BLaER1 treated with 17β-estradiol and CSF1 and Interleukin-3, amounts not matched to agents 10 nM and 100 nM (cell line): ENCODE results near the gene RPL37A.
A peak's percentile ranks its signal among the peaks of the same experiment; 100 is the strongest.
"Not testable (repeated sequence)": the region's sequence is repeated elsewhere in the genome, so short reads cannot be mapped to it uniquely, and the experiment has no call there.

Experiments used
- H3K27ac ChIP-seq, 11 experiments: shearing (Covaris generic); formaldehyde crosslinking; 2 replicates each; pipeline ENCODE4 v1.8.1; 2022
- H3K27me3 ChIP-seq, 11 experiments: shearing (Covaris generic); formaldehyde crosslinking; 2 replicates each; pipeline ENCODE4 v1.8.1; 2022
- H3K36me3 ChIP-seq, 11 experiments: shearing (Covaris generic); formaldehyde crosslinking; 2 replicates each; pipeline ENCODE4 v1.8.1; 2022
- H3K4me1 ChIP-seq, 10 experiments: shearing (Covaris generic); formaldehyde crosslinking; 2 replicates each; pipeline ENCODE4 v1.8.1; 2022
- H3K4me2 ChIP-seq, 11 experiments: shearing (Covaris generic); formaldehyde crosslinking; 2 replicates each; pipeline ENCODE4 v1.8.1; 2022
- H3K4me3 ChIP-seq, 10 experiments: shearing (Covaris generic); formaldehyde crosslinking; 2 replicates each; pipeline ENCODE4 v1.8.1; 2022
- H3K9ac ChIP-seq, 11 experiments: shearing (Covaris generic); formaldehyde crosslinking; 2 replicates each; pipeline ENCODE4 v1.8.1; 2022
- H3K9me3 ChIP-seq, 11 experiments: shearing (Covaris generic); formaldehyde crosslinking; replicated peaks in 1 of 11; 2 replicates each; pipeline ENCODE4 v1.8.1; 2022
- H4K20me1 ChIP-seq, 11 experiments: shearing (Covaris generic); formaldehyde crosslinking; 2 replicates each; pipeline ENCODE4 v1.8.1; 2022
- Cebpa-rat ChIP-seq, 11 experiments: shearing (Covaris generic); IDR thresholded peaks; 2 replicates each; pipeline ENCODE4 v1.8.1; 2022

RPL37A gene

DNA sequence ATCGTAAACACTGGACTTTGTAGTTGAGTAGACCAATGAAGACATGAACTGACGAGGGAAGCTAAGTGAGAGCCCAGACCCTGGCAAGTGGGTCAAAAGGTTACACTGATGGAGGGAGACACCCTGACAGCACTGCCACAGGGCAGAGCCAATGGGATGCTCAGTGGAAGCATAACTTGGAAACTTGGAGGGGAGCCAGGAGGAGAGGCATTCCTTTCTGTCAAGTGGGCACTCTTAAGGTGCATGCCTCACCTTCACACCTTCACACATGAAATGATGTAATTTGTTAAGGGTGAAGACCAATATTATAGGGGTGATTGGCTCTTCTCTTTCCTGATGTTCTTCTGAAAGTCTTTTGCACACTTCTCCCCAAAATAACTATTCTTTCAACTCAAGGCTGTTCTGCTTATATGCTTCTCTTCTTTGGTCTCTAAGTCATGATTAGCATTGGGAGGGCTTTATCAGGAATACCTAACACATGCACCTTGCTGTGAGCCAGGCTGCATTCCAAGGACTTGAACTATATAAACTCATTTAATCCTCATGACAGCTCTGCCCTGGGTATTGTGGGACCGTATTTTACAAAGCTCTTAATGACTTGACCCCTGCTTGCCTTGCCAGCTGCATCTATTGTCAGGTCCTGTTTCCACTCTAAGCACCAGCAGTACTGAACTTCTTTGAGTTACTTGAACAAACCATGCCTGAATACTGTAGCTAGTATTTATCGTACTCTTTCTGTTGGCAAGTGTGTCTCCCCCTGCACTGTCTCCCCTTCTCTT lies 19.0 kb downstream of the RPL37A start:
- H3K9ac ChIP-seq, result no peak overlapping the region; a peak in 1 of 22 replicates
- H3K36me3 ChIP-seq, result peaks cover 0 to 22% (median 8%) of the 10 kb centered on the region in 11 experiments; a peak in 14 of 22 replicates
- no peaks in the 10 kb centered on the region for H3K9me3 ChIP-seq
- peaks cover 0 to 14% (median 0%) of the 10 kb centered on the region in 10 experiments; a peak in 5 of 20 replicates for H3K4me1 ChIP-seq
- no peak overlapping the region for H3K4me2 ChIP-seq
- H4K20me1 ChIP-seq, result peaks cover 0 to 14% (median 6%) of the 10 kb centered on the region in 11 experiments; a peak in 10 of 22 replicates
- TF ChIP-seq Cebpa-rat (IDR thresholded peaks at IDR 0.05), result no peak
- no peaks in the 10 kb centered on the region for H3K27me3 ChIP-seq
- H3K27ac ChIP-seq, result no peak overlapping the region
- no peak overlapping the region for H3K4me3 ChIP-seq

DNA sequence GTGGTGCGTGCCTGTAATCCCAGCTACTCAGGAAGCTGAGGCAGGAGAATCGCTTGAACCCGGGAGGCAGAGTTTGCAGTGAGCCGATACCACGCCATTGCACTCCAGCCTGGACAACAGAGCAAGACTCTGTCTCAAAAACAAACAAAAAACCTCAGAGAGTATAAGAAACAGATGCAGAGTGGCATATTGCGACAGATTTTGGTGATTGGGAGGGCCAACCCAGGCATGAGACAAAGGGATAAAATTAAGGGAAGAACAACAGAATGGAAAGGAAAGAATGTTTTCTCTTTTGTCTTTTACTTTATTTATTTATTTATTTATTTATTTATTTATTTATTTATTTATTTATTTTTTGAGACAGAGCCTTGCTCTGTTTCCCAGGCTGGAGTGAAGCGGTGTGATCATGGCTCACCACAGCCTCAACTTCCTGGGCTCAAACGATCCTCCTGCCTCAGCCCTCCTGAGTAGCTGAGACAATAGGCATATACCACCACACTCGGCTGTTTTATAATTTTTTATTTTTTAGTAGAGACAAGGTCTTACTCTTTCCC lies 20.0 kb downstream of the RPL37A start:
- H3K9me3 ChIP-seq, H3K4me3 ChIP-seq, H3K9ac ChIP-seq, H4K20me1 ChIP-seq, H3K27me3 ChIP-seq, H3K27ac ChIP-seq: not testable (repeated sequence)
- Histone ChIP-seq H3K36me3 (peaks cover 0 to 22% (median 8%) of the 10 kb centered on the region in 11 experiments; a peak in 14 of 22 replicates), H3K4me2 (peak overlapping the region in 2 of 11 experiments; percentile 2 to 21; a peak in 2 of 22 replicates), H3K4me1 (peaks cover 0 to 14% (median 0%) of the 10 kb centered on the region in 10 experiments; a peak in 5 of 20 replicates)
- 0 out of 22 replicates have a peak, but pooled peaks of 1 of the 11 experiments have one; percentile 8 for TF ChIP-seq Cebpa-rat (IDR thresholded peaks at IDR 0.05)

DNA sequence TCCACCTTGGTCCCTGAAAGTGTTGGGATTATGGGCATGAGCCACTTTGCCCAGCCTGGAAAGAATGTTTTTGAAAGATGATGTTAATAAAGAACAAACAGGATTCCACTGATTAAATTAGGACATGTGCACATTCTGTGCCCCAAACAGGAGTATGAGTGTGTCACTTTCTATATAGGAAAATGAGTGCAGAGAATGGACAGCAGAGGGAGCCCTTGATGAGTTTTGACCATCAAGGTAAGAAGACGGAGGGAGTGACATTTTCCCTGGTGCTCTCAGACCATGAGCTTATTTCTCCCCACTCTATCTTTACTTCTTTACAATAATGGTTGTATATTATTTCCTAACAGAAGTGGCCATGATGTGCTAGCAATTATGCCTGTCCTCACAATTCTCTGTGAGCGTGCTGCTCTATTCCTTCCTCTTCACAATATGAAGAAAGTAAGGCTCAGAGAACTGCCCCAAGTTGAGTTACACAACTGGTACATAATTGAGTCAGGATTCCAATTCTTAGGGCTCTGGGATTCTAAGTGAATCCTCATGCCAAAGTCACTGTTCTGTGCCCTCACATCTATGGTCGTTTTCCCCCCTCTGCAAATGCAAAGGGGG lies 20.6 kb downstream of the RPL37A start:
- H4K20me1 ChIP-seq, result peaks cover 0 to 8% (median 0%) of the 10 kb centered on the region in 11 experiments; a peak in 4 of 22 replicates
- peaks cover 0 to 14% (median 0%) of the 10 kb centered on the region in 10 experiments; a peak in 5 of 20 replicates for H3K4me1 ChIP-seq
- no peak overlapping the region for H3K4me3 ChIP-seq
- H3K36me3 ChIP-seq, result peaks cover 0 to 22% (median 8%) of the 10 kb centered on the region in 11 experiments; a peak in 14 of 22 replicates
- peak overlapping the region in 2 of 11 experiments; percentile 2 to 21; a peak in 3 of 22 replicates for H3K4me2 ChIP-seq
- H3K27me3 ChIP-seq, result no peaks in the 10 kb centered on the region
- no peak for TF ChIP-seq Cebpa-rat (IDR thresholded peaks at IDR 0.05)
- no peak overlapping the region for H3K9ac ChIP-seq
- H3K27ac ChIP-seq, result no peak overlapping the region
- peaks cover 0 to 8% (median 3%) of the 10 kb centered on the region in 11 experiments; a peak in 7 of 22 replicates for H3K9me3 ChIP-seq

DNA sequence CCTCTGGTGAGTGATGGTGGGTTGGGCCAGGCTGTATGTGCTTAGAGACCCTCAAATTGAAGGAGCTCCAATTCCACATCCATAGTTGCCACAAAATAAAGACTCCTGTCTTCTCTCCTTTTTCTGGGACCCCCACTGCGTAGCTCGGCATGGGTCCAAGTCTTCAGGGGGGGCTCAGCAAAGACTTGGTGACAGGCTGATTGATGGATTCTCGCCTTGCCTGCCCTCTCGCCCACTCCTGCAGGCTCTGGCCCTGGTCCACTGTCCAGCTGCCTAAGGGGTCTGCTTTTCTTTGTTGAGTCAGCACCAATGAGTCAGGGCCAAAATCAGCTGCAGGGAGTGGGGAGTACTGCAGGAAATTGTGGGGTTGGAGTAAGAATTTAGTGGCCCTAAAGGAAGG lies 21.5 kb downstream of the RPL37A start:
- peaks cover 0 to 22% (median 8%) of the 10 kb centered on the region in 11 experiments; a peak in 14 of 22 replicates for H3K36me3 ChIP-seq
- H4K20me1 ChIP-seq, result peaks cover 0 to 8% (median 0%) of the 10 kb centered on the region in 11 experiments; a peak in 4 of 22 replicates
- H3K4me3 ChIP-seq, result no peak overlapping the region
- 0 out of 22 replicates have a peak overlapping the region, but pooled peaks of 1 of the 11 experiments have one; percentile 3 for H3K4me2 ChIP-seq
- H3K4me1 ChIP-seq, result peaks cover 0 to 14% (median 2%) of the 10 kb centered on the region in 10 experiments; a peak in 12 of 20 replicates
- H3K9me3 ChIP-seq, result peaks cover 0 to 16% (median 5%) of the 10 kb centered on the region in 11 experiments; a peak in 8 of 22 replicates
- TF ChIP-seq Cebpa-rat (IDR thresholded peaks at IDR 0.05), result no peak
- H3K27ac ChIP-seq, result no peak overlapping the region
- H3K9ac ChIP-seq, result no peak overlapping the region
- H3K27me3 ChIP-seq, result no peaks in the 10 kb centered on the region

DNA sequence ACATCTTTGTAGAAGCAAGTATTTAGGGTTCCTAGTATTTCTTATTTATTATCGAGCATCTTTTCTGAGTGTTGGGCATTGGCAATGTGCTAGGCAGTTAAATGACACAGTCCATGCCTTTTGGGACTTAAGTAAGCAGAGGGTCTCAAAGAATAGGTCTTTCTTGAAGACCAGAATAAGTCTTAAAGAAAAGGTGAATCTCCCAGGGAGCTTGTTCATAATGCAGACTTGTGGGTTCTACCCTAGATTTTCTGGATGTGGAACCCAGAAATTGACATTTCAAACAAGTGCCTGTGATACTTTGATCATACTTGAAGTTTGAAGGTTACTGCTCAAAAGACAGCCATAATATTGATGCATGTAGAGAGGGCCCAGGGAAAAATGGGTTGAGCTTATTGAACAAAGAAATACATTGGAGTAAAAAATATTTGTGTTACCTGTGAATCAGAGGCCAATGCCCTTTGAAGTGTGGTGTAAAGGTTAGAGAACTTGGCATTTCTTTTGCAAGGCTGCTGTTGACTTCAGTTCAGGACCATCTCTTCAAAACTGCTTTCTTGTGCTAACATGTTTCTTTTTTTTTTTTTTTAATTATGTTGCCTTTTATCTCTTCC lies 24.4 kb downstream of the RPL37A start:
- H4K20me1 ChIP-seq, result no peaks in the 10 kb centered on the region
- H3K4me1 ChIP-seq, result peaks cover 0 to 20% (median 7%) of the 10 kb centered on the region in 10 experiments; a peak in 12 of 20 replicates
- H3K27ac ChIP-seq, result no peak overlapping the region
- no peak overlapping the region for H3K4me2 ChIP-seq
- no peaks in the 10 kb centered on the region for H3K27me3 ChIP-seq
- H3K36me3 ChIP-seq, result peaks cover 0 to 22% (median 8%) of the 10 kb centered on the region in 11 experiments; a peak in 14 of 22 replicates
- no peak overlapping the region for H3K9ac ChIP-seq
- TF ChIP-seq Cebpa-rat (IDR thresholded peaks at IDR 0.05), result no peak
- no peak overlapping the region for H3K4me3 ChIP-seq
- peaks cover 0 to 17% (median 5%) of the 10 kb centered on the region in 11 experiments; a peak in 8 of 22 replicates for H3K9me3 ChIP-seq

DNA sequence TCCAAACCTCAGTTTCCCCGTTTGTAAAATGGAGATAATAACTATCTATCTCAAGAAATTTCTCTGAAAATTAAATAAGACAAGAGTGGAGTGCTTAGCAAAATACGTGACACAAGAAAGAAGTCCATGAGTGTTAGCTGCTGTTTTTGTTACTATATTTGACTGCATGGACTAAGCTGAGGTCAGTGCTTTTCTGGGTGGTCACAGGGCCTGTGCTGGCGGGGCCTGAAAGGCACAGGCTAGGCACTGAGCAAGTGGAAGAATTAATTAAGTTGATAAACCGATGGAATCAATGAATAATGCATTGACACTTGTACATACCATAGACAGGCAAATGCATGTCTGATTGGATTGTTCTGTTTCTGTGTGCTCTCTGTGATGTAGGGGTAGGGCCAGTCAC lies 27.3 kb downstream of the RPL37A start:
- Histone ChIP-seq H3K4me2 (no peak overlapping the region), H3K27me3 (no peaks in the 10 kb centered on the region), H3K27ac (no peak overlapping the region), H3K4me3 (no peak overlapping the region), H3K4me1 (peaks cover 0 to 10% (median 3%) of the 10 kb centered on the region in 10 experiments; a peak in 7 of 20 replicates), H3K36me3 (peaks cover 0 to 12% (median 3%) of the 10 kb centered on the region in 11 experiments; a peak in 13 of 22 replicates), H4K20me1 (no peaks in the 10 kb centered on the region), H3K9ac (no peak overlapping the region), H3K9me3 (peaks cover 0 to 17% (median 5%) of the 10 kb centered on the region in 11 experiments; a peak in 8 of 22 replicates)
- TF ChIP-seq Cebpa-rat (IDR thresholded peaks at IDR 0.05), result no peak

DNA sequence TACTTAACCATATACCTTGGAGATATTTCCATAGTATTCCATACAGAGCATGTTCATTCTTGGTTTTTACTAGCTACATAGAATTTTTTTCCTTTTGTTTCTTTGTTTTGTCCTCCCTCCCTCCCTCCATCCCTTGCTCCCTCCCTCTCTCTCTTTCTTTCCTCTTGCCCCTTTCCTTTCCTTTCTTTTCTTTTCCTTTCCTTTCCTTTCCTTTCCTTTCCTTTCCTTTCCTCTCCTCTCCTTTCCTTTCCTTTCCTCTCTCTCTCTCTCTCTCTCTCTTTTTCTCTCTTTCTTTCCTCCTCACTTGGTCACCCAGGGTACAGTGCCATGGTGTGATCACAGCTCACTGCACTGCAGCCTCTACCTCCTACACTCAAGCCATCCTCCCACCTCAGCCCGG lies 28.3 kb downstream of the RPL37A start:
- no peak overlapping the region for H3K4me3 ChIP-seq

DNA sequence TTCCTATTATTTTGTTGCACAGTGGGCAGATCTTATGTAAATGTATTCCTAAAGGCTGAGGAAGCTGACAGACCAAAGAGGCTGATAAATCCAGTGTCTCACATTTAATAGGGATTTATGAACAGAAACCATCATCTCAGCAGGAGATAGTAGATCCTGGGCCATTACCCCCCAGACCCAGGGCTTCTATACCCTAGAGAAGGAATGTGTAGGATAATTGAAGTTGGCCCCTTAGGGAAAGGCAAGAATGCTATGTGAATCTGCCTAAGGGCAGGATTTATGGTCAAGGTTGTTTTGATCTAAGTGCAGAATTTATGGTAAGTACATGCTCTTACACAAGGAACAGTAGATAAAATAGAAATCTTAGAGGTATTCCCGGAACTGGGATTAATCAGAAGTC lies 29.0 kb downstream of the RPL37A start:
- Histone ChIP-seq H3K27me3 (no peaks in the 10 kb centered on the region), H3K36me3 (0 out of 22 replicates have a peak, but pooled peaks cover 0 to 5% (median 0%) of the 10 kb centered on the region in 11 experiments), H3K4me3 (no peak overlapping the region), H3K9ac (no peak overlapping the region), H3K4me2 (no peak overlapping the region), H3K4me1 (peaks cover 0 to 10% (median 3%) of the 10 kb centered on the region in 10 experiments; a peak in 7 of 20 replicates), H3K9me3 (peaks cover 0 to 17% (median 5%) of the 10 kb centered on the region in 11 experiments; a peak in 8 of 22 replicates), H4K20me1 (no peaks in the 10 kb centered on the region), H3K27ac (no peak overlapping the region)
- TF ChIP-seq Cebpa-rat (IDR thresholded peaks at IDR 0.05), result no peak

More for the DNA sequence above, 28.3 kb downstream of the RPL37A start:
- H3K36me3 ChIP-seq, result peaks cover 0 to 5% (median 0%) of the 10 kb centered on the region in 11 experiments; a peak in 1 of 22 replicates
- H3K9ac ChIP-seq, result no peak overlapping the region
- H3K27ac ChIP-seq, result no peak overlapping the region
- H3K27me3 ChIP-seq, result no peaks in the 10 kb centered on the region
- peaks cover 0 to 10% (median 3%) of the 10 kb centered on the region in 10 experiments; a peak in 7 of 20 replicates for H3K4me1 ChIP-seq
- no peaks in the 10 kb centered on the region for H4K20me1 ChIP-seq
- peaks cover 0 to 17% (median 5%) of the 10 kb centered on the region in 11 experiments; a peak in 8 of 22 replicates for H3K9me3 ChIP-seq
- H3K4me2 ChIP-seq, result no peak overlapping the region
- no peak for TF ChIP-seq Cebpa-rat (IDR thresholded peaks at IDR 0.05)
